IPS-15b (cell line): Measurements from ENCODE around the gene C11orf24.

ENCODE experiments used
- H3K27me3 ChIP-seq: one replicate; pipeline ENCODE4 v1.6.1; 2013; ENCODE audit warnings: low read length; ENCODE audit not compliant: control insufficient read depth, insufficient read depth
- H3K36me3 ChIP-seq: one replicate; pipeline ENCODE4 v1.6.1; 2013; ENCODE audit warnings: low read length; ENCODE audit not compliant: control insufficient read depth, insufficient read depth
- H3K4me1 ChIP-seq: one replicate; pipeline ENCODE4 v1.6.1; 2013; ENCODE audit warnings: mild to moderate bottlenecking, low read length; ENCODE audit not compliant: control insufficient read depth, insufficient read depth
- H3K4me3 ChIP-seq: one replicate; pipeline ENCODE4 v1.5.1; 2013; ENCODE audit warnings: low read depth, low read length
- H3K9ac ChIP-seq: one replicate; pipeline ENCODE4 v1.6.1; 2013; ENCODE audit warnings: low read depth, mild to moderate bottlenecking, low read length
- H3K9me3 ChIP-seq: one replicate; pipeline ENCODE4 v1.6.1; 2013; ENCODE audit warnings: mild to moderate bottlenecking, low read length; ENCODE audit not compliant: control insufficient read depth, insufficient read depth

C11orf24 gene

DNA sequence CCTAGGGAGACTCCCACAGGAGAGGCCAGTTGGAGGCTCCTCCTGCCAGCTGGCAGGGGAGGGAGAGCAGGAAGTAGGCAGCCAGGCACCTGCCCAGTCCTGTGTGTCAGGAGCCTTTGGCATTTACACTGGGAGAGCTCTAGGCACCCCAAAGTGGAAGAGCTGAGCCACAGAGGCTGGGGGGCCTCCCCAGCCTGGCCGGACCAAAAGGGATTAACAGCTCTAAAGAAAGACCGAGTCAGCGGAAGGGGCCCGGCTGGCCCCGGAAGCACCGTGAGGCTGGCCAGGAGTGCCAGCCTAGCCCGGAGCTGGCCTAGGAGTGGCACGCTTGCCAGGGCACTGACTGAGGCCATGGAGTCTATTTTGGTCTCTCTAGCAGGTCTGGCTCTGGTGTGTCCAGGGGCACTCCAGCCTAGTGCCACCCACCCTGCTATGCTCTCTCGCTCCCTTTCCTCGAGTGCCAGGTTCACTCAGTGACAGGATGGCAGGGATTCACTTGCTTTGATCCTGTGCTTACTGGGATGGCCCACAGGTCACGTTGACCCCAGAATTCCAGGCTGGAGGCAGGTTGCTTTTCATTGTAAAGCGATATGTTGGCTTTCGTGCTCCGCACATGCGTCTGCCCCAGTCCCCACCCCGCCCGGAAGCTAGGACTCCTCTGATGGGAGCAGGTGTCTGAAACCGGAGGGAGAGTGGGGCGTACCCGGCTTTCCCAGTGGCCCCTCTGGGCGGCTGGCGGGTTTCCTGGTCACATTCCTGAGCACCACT, 55.4 kb downstream of the C11orf24 start:
- no peaks in the 10 kb centered on the region for H3K4me1 ChIP-seq

GRCh38 chr11:68215524-68216170, 56.1 kb downstream of the C11orf24 start:
- Histone ChIP-seq H3K36me3 (no peaks in the 10 kb centered on the region), H3K4me1 (no peaks in the 10 kb centered on the region), H3K9ac (no peak overlapping the region), H3K4me3 (no peak overlapping the region), H3K27me3 (peaks cover 12% of the 10 kb centered on the region), H3K9me3 (no peaks in the 10 kb centered on the region)

More for the DNA sequence above, 55.4 kb downstream of the C11orf24 start:
- H3K9me3 ChIP-seq: no peaks in the 10 kb centered on the region
- no peak overlapping the region for H3K9ac ChIP-seq
- peaks cover 12% of the 10 kb centered on the region for H3K27me3 ChIP-seq
- H3K4me3 ChIP-seq: no peak overlapping the region
- no peaks in the 10 kb centered on the region for H3K36me3 ChIP-seq

- Histone ChIP-seq H3K27me3 (peaks cover 12% of the 10 kb centered on the region), H3K4me1 (no peaks in the 10 kb centered on the region), H3K9me3 (no peaks in the 10 kb centered on the region)
These were observed 56.7 kb downstream of the C11orf24 start for GRCh38 chr11:68215087-68215445.

DNA sequence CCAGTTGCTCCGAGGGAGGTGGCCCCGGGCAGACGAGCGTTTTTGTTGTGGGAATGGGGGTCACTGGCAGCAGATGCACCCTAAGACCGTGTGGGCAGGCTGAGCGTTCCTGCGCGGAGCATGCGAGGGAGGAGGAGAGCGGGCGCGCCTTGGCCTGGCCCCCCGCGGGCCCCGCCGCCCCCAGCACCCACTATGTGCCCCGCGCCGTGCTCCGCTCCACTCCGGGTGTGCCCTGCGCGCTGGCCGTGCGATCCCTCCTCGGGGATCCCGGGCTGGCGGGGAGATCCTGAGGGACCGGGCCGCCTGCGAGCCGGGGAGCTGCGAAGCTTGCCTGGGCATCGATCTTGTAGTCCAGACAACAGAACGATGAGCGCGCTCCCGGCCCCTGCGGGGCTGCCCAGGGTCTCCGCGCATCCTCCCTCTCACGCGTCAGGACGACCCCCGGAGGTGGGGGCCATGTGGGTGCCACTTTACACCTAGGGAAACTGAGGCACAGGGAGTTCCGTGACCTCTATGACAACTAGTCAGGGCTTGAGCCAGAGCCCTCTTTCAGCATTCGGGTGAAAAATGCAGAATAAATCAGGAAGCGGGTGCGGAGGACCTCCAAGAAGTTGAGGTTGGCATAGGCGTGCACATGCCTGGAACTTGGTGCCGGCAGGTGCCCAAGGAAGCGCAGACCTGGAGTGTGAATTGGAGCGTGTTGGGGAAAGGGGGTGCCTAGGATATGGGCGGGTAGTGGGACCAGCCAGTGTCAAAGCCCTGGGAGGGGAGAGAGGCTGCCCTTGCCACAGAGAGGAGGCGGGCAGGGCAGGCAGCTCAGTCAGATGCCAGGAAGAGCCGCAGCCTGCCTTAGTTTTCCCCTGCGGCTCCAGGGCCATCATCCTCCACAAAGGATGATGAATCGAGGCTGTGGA, 57.3 kb downstream of the C11orf24 start:
- Histone ChIP-seq H3K36me3 (no peaks in the 10 kb centered on the region), H3K9me3 (no peaks in the 10 kb centered on the region), H3K9ac (peak overlapping the region; percentile 95), H3K27me3 (peaks cover 12% of the 10 kb centered on the region), H3K4me3 (peak overlapping the region; percentile 58), H3K4me1 (peaks cover 2% of the 10 kb centered on the region)

More at GRCh38 chr11:68215087-68215445, 56.7 kb downstream of the C11orf24 start:
- no peaks in the 10 kb centered on the region for H3K36me3 ChIP-seq
- H3K4me3 ChIP-seq: no peak overlapping the region
- H3K9ac ChIP-seq: no peak overlapping the region

GRCh38 chr11:68213555-68214172, 58.1 kb downstream of the C11orf24 start:
- no peaks in the 10 kb centered on the region for H3K9me3 ChIP-seq
- H3K9ac ChIP-seq: peak overlapping the region; percentile 95
- no peaks in the 10 kb centered on the region for H3K36me3 ChIP-seq
- H3K4me1 ChIP-seq: peaks cover 8% of the 10 kb centered on the region
- H3K4me3 ChIP-seq: peak overlapping the region; percentile 58
- H3K27me3 ChIP-seq: peaks cover 12% of the 10 kb centered on the region

GRCh38 chr11:68213135-68213515, 58.6 kb downstream of the C11orf24 start, which contains the start of gene KMT5B:
Gene KMT5B, minus strand, starts transcription at chr11:68213296. Its CDS starts 23,220 bp downstream, at chr11:68190076.
- Histone ChIP-seq H3K4me3 (peak within 1 kb of the TSS; percentile 96), H3K9ac (peak within 1 kb of the TSS; percentile 95), H3K36me3 (no peaks in the 10 kb centered on the region), H3K27me3 (peaks cover 12% of the 10 kb centered on the region), H3K4me1 (peaks cover 9% of the 10 kb centered on the region), H3K9me3 (no peaks in the 10 kb centered on the region)

DNA sequence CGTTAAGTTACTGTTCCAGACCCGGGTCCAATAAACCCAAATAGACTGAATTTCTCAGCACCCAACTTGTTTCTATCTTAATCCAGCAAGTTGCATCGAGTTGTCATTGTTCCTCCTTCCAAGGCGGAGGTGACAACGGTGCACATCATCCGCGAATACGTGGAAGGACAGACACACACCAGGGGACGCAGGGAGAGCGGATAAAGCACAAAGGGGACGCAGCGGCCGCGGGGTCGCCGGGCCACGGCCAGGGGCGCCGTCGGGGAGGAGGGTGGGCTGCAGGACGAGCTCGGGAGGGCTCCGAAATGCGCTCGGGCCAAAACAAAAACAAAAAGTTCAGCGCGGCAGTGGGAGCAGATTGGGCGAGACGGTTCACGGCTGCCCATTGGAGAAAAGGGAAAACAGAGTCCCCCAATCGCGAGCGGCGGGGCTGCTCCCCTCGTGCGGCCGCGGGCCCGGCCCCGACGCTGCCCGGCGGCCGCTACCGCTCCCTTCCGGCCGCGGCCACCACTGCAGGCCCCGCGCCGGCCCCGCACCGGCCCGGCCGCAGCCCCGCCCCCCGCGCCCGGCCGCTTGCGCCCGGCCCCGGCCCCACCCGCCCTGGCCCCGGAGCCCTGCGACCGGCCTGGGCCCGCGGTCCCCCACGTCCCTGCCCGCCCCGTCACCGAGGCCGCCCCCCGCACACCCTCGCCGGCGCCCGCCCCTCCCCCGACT, 59.2 kb downstream of the C11orf24 start:
- H3K4me3 ChIP-seq: peak overlapping the region; percentile 96
- H3K36me3 ChIP-seq: no peaks in the 10 kb centered on the region
- peaks cover 9% of the 10 kb centered on the region for H3K4me1 ChIP-seq
- no peaks in the 10 kb centered on the region for H3K9me3 ChIP-seq
- peaks cover 12% of the 10 kb centered on the region for H3K27me3 ChIP-seq
- H3K9ac ChIP-seq: peak overlapping the region; percentile 85

- H3K4me1 ChIP-seq: peaks cover 9% of the 10 kb centered on the region
These were observed 60.2 kb downstream of the C11orf24 start for GRCh38 chr11:68211546-68211945.

More at GRCh38 chr11:68211546-68211945, 60.2 kb downstream of the C11orf24 start:
- Histone ChIP-seq H3K9ac (no peak overlapping the region), H3K4me3 (peak overlapping the region; percentile 96), H3K27me3 (peaks cover 11% of the 10 kb centered on the region), H3K36me3 (no peaks in the 10 kb centered on the region), H3K9me3 (no peaks in the 10 kb centered on the region)
